OCI-LY7 (cell line): ENCODE results near the gene BEND3. TPM values are rescaled to one million over a fixed set of nuclear protein-coding genes. Genes with fewer than 3 reads are reported as not detected.

ENCODE experiments used
- BruUV-seq: library from RNA; stranded (reverse); fragments of 400-500 nt; replicated peaks from 2 replicates; lab custom pipeline; 2021; lab: Mats Ljungman, UMichigan
- CTCF ChIA-PET: fragments of 300-600 bp; sonication (Branson Sonifier 250); formaldehyde crosslinking; loops from one replicate; lab custom pipeline; 2022; ENCODE audit warnings: antibody characterized with exemption; ENCODE audit not compliant: unreplicated experiment; lab: Charles Lee
- POLR2A ChIA-PET: fragments of 300-600 bp; sonication (Branson Sonifier 250); formaldehyde crosslinking; loops from one replicate; lab custom pipeline; 2022; ENCODE audit warnings: antibody characterized with exemption; lab: Charles Lee
- DNase-seq: peaks from one replicate; pipeline ENCODE4 v3.0.0-alpha.2; 2015; ENCODE audit warnings: low spot score
- H2AFZ ChIP-seq: fragments of 200-600 bp; sonication (generic), shearing (Covaris generic); 2 replicates; pipeline ENCODE4 v1.6.1; 2014; ENCODE audit warnings: mild to moderate bottlenecking, antibody characterized with exemption, low read length, moderate library complexity
- H3K27ac ChIP-seq: fragments of 200-600 bp; sonication (generic); 2 replicates; pipeline ENCODE4 v1.5.1; 2014; ENCODE audit warnings: mixed run types, low read depth, mild to moderate bottlenecking, moderate library complexity, low read length, inconsistent platforms; ENCODE audit not compliant: poor library complexity, severe bottlenecking
- H3K36me3 ChIP-seq: fragments of 200-600 bp; sonication (generic); 2 replicates; pipeline ENCODE4 v1.6.1; 2014; ENCODE audit warnings: mild to moderate bottlenecking, antibody characterized with exemption, low read length, moderate library complexity, mixed read lengths; ENCODE audit not compliant: insufficient read depth
- H3K4me1 ChIP-seq: fragments of 200-600 bp; sonication (generic); 2 replicates; pipeline ENCODE4 v1.5.1; 2014; ENCODE audit warnings: mild to moderate bottlenecking, low read length; ENCODE audit not compliant: insufficient read depth, poor library complexity, severe bottlenecking
- H3K4me2 ChIP-seq: fragments of 200-600 bp; sonication (generic); 2 replicates; pipeline ENCODE4 v1.6.1; 2014; ENCODE audit warnings: mild to moderate bottlenecking, low read length
- H3K4me3 ChIP-seq: fragments of 200-600 bp; sonication (generic); 2 replicates; pipeline ENCODE4 v1.5.1; 2014; ENCODE audit warnings: mild to moderate bottlenecking, low read depth, low read length; ENCODE audit not compliant: poor library complexity, severe bottlenecking
- H3K79me2 ChIP-seq: fragments of 200-600 bp; sonication (generic); 2 replicates; pipeline ENCODE4 v1.6.1; 2016; ENCODE audit warnings: low read depth, mild to moderate bottlenecking, low read length, moderate library complexity, mixed read lengths; ENCODE audit not compliant: insufficient read depth
- H3K9me2 ChIP-seq: fragments of 200-600 bp; sonication (generic); 2 replicates; pipeline ENCODE4 v1.6.1; 2016; ENCODE audit warnings: mild to moderate bottlenecking, low read length, mixed read lengths; ENCODE audit not compliant: insufficient read depth
- H3K9me3 ChIP-seq: fragments of 200-600 bp; sonication (generic); 2 replicates; pipeline ENCODE4 v1.6.1; 2014; ENCODE audit warnings: mild to moderate bottlenecking, mixed run types, low read length, mixed read lengths
- H4K20me1 ChIP-seq: fragments of 200-600 bp; sonication (generic); 2 replicates; pipeline ENCODE4 v1.6.1; 2014; ENCODE audit warnings: mild to moderate bottlenecking, antibody characterized with exemption, low read length, moderate library complexity, mixed read lengths; ENCODE audit not compliant: insufficient read depth
- EZH2phosphoT487 ChIP-seq: fragments of 200-600 bp; sonication (generic); IDR thresholded peaks from 2 replicates; pipeline ENCODE4 v1.6.1; 2018; ENCODE audit warnings: low read depth, borderline replicate concordance, mild to moderate bottlenecking, mixed run types, antibody characterized with exemption, low read length, moderate library complexity, mixed read lengths
- intact Hi-C: fragments of 100-400 bp; cut with micrococcal nuclease; formaldehyde crosslinking; loops from one replicate; pipeline ENCODE4 v1.10.0; 2022; ENCODE audit not compliant: unreplicated experiment
- small RNA-seq: library from RNA; depleted of rRNA; stranded (forward); fragments of <200 nt; gene quantifications from one replicate; pipeline ENCODE3, GENCODE V24; 2014
- total RNA-seq, 2 experiments: library from RNA; depleted of rRNA in 1 of 2; stranded (reverse); fragments of >200 nt in 1 of 2; shearing (Covaris generic) in 1 of 2; gene quantifications; 2 replicates each; pipeline ENCODE4 v1.2.3, GENCODE V29; 2014 to 2022
- TF ChIP-seq, protein P1 (sequence below): fragments of 200-600 bp; sonication (generic); conservative IDR thresholded peaks from 2 replicates; pipeline ENCODE4 v1.5.1; 2014; ENCODE audit warnings: mild to moderate bottlenecking, antibody characterized with exemption, low read length, moderate library complexity, mixed read lengths

The BEND3 gene
- total RNA-seq, 2 experiments from 2014 or later: 11.7 to 14.3 TPM

- CTCF ChIA-PET: no interaction called here
- BruUV-seq: no TSS peak
Observed at GRCh38 chr6:107019047-107019446, 96.3 kb downstream of the BEND3 start.

More at GRCh38 chr6:107019047-107019446, 96.3 kb downstream of the BEND3 start:
- Histone ChIP-seq H3K4me2 (no peak overlapping the region), H3K4me3 (no peak overlapping the region), H3K9me2 (no peaks in the 10 kb centered on the region), H3K27ac (no peak overlapping the region), H2AFZ (no peak overlapping the region), H4K20me1 (no peaks in the 10 kb centered on the region), H3K4me1 (peaks cover 8% of the 10 kb centered on the region), H3K9me3 (no peaks in the 10 kb centered on the region), H3K79me2 (no peaks in the 10 kb centered on the region), H3K36me3 (no peaks in the 10 kb centered on the region)
- intact Hi-C loops: no loop called here
- TF ChIP-seq, protein P1, sequence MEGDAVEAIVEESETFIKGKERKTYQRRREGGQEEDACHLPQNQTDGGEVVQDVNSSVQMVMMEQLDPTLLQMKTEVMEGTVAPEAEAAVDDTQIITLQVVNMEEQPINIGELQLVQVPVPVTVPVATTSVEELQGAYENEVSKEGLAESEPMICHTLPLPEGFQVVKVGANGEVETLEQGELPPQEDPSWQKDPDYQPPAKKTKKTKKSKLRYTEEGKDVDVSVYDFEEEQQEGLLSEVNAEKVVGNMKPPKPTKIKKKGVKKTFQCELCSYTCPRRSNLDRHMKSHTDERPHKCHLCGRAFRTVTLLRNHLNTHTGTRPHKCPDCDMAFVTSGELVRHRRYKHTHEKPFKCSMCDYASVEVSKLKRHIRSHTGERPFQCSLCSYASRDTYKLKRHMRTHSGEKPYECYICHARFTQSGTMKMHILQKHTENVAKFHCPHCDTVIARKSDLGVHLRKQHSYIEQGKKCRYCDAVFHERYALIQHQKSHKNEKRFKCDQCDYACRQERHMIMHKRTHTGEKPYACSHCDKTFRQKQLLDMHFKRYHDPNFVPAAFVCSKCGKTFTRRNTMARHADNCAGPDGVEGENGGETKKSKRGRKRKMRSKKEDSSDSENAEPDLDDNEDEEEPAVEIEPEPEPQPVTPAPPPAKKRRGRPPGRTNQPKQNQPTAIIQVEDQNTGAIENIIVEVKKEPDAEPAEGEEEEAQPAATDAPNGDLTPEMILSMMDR: no peak
- no peak for TF ChIP-seq EZH2phosphoT487
- POLR2A ChIA-PET: interaction anchor here (1.1 kb wide), 1 partner anchor 11 kb away, joined by 8 read pairs; no protein-coding TSS in a partner anchor
- no peak for DNase-seq

Small RNAs within 50 kb of the gene (small RNA-seq; reads per million reads assigned to genes)
- gene RNU6-1299P: not detected

Other genes starting within 250 kb of the BEND3 start
- gene CD24, start 140.8 kb downstream of the BEND3 start, total RNA-seq (2014; rRNA removed; shearing (Covaris generic)): 320 and 382 TPM in 2 replicates
- gene CD24, start 140.8 kb downstream of the BEND3 start, total RNA-seq (2022): 198 and 224 TPM in 2 replicates
- 22.3 and 27.3 TPM in 2 replicates for gene MTRES1, start 87.3 kb downstream of the BEND3 start, total RNA-seq (2014; rRNA removed; shearing (Covaris generic))
- 21.6 and 23.0 TPM in 2 replicates for gene MTRES1, start 87.3 kb downstream of the BEND3 start, total RNA-seq (2022)